PC-9 (cell line): ENCODE results near the gene MAVS.

Experiments used
- EZH2 ChIP-seq: fragments of 200-600 bp; sonication (generic); IDR thresholded peaks from 2 replicates; pipeline ENCODE4 v1.8.0; 2017; ENCODE audit warnings: antibody characterized with exemption, low read depth
- TF ChIP-seq, protein P1 (sequence below): fragments of 200-600 bp; sonication (generic); conservative IDR thresholded peaks from 2 replicates; pipeline ENCODE4 v1.6.1; 2017; ENCODE audit warnings: mixed run types, antibody characterized with exemption, mild to moderate bottlenecking, moderate library complexity

DNA sequence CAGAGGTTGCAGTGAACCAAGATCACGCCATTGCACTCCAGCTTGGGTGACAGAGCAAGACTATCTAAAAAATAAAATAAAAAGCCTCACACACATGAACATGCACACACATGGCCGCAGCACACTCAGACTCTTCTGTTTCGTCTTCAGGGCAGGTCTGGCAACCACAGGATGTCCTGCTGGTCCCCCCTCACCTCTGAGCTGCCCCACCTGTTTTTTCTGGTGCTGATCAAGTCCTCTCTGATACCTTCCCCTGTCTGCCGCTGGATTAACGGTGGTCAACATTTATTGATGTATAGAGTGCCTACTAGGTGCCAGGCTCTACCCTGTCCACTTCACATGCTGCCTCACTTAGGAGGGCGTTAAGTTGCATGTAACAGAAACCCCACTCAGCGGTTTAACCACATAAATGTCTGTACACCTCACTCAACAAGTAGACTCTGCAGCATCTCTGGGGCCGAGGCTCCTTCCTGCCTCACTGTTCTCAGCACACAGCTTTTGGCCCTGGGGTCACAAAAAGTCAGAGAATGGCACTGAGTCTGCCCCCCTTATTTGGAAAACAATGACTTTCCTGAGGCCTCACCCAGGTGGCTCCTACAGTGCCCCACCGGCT lies 30.8 kb upstream of the MAVS start:
- TF ChIP-seq, protein P1, sequence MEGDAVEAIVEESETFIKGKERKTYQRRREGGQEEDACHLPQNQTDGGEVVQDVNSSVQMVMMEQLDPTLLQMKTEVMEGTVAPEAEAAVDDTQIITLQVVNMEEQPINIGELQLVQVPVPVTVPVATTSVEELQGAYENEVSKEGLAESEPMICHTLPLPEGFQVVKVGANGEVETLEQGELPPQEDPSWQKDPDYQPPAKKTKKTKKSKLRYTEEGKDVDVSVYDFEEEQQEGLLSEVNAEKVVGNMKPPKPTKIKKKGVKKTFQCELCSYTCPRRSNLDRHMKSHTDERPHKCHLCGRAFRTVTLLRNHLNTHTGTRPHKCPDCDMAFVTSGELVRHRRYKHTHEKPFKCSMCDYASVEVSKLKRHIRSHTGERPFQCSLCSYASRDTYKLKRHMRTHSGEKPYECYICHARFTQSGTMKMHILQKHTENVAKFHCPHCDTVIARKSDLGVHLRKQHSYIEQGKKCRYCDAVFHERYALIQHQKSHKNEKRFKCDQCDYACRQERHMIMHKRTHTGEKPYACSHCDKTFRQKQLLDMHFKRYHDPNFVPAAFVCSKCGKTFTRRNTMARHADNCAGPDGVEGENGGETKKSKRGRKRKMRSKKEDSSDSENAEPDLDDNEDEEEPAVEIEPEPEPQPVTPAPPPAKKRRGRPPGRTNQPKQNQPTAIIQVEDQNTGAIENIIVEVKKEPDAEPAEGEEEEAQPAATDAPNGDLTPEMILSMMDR = no peak
- no peak for TF ChIP-seq EZH2
